ENCODE data around the gene MBD2.
A peak's percentile ranks its signal among the peaks of the same experiment; 100 is the strongest.
"Not testable (repeated sequence)": the region's sequence is repeated elsewhere in the genome, so short reads cannot be mapped to it uniquely, and the experiment has no call there.

The MBD2 gene

DNA sequence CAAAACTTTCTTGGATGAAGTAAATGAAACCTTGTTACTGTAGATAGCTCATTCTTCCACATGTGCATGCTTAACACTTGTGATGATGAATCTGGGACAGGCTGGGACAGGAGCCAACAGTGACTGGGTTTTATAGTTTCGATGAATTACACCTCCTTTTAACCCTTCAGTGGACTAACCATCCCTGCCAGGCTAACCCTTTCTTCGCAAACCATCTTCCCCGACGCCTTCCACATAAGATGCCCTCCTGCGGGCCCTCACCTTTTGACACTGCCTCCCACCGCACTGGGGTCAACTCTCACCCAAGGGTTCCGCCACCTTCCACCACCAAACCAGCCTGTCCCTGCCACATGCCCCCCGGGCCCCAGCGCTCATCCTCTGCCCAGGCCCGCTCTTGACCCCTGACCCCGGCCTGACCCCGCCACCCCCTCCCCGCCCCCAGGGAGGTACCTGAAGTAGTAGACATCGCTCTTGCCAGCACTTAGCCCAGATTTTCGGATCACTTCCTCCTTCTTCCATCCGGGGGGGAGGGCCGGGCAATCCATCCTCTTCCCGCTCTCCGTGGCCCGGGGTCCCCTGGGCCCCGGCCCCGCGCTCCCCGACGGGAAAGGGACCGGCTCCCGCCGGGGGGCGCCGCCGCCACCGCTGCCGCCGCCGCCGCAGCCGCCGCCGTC lies 764 bp downstream of the MBD2 start:
- CTCF ChIA-PET: interaction anchor here (0.9 to 2.2 kb wide), 18 partner anchors 10 to 169 kb away, joined by 3 to 59 read pairs (median 4); partner anchors contain the start of genes C18orf54, POLI and STARD6
- peak; percentile 57 for DNase-seq
- Mint-ChIP-seq H3K27me3 (no peaks in the 10 kb centered on the region), H3K4me3 (peak overlapping the region; percentile 86), H3K27ac (peak overlapping the region; percentile 95), H3K36me3 (peaks cover 11% of the 10 kb centered on the region), H3K9me3 (no peaks in the 10 kb centered on the region), H3K4me1 (peaks cover 52% of the 10 kb centered on the region)

DNA sequence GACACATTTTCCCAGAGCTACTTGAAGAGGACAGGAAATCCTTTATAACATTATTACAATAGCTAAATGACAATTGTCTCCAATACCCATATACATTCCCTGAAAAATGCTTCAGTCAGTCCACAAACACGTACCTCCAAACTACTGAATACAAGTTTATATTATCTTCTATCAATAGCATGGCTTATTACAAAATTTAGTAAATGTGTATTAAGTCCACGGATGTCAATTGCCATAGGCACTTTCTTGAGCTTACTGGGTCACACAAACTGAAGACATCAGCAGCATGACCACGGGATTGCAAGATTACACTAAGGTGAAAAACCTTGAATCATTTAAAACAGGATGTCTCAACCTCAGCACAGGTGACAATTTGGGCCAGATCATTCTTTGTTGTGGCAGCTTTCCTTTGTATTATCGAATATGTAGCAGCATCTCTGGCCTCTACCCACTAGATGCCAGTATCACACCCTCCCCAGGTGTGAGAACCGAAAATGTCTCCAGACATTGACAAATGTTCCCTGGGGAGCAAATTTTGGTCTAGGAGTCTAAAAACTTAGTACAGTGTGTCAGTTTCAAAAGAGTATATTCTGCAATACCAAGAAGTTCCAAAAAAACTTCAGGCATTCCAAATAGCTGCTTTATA lies 1.4 kb downstream of the MBD2 start:
- Mint-ChIP-seq H3K36me3 (peaks cover 11% of the 10 kb centered on the region), H3K27me3 (no peaks in the 10 kb centered on the region), H3K4me3 (peak overlapping the region; percentile 86), H3K4me1 (peaks cover 57% of the 10 kb centered on the region), H3K9me3 (no peaks in the 10 kb centered on the region), H3K27ac (peak overlapping the region; percentile 95)
- CTCF ChIA-PET: interaction anchor here (0.7 to 2.2 kb wide), 20 partner anchors 9 to 169 kb away, joined by 3 to 59 read pairs (median 4); partner anchors contain the start of genes C18orf54, POLI and STARD6
- peak; percentile 67 for DNase-seq

DNA sequence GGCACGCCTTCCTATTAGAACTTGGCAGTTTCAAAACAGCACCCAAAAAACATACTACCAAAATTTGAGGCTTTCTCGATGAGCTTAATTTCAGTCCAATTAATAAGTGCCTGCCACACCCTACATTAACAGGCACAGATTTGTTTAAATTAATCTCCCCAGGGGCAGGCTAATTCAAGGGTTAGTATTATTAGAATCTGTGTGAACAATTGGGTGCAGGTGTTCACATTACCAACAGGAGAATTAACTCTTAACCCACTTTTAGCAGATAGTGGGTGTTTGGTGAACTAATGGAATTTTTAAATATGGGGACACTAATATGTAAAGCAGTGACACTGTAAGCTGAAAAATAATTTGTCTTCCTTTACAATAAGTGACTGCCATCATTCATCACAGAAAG lies 4.1 kb downstream of the MBD2 start:
- DNase-seq: no peak
- Mint-ChIP-seq H3K4me3 (no peak overlapping the region), H3K27me3 (no peaks in the 10 kb centered on the region), H3K27ac (peak overlapping the region; percentile 68), H3K9me3 (no peaks in the 10 kb centered on the region), H3K4me1 (peaks cover 66% of the 10 kb centered on the region), H3K36me3 (peaks cover 11% of the 10 kb centered on the region)
- CTCF ChIA-PET: interaction anchor here (5.1 kb wide), 1 partner anchor 50 kb away, joined by 21 read pairs; no protein-coding TSS in a partner anchor

DNA sequence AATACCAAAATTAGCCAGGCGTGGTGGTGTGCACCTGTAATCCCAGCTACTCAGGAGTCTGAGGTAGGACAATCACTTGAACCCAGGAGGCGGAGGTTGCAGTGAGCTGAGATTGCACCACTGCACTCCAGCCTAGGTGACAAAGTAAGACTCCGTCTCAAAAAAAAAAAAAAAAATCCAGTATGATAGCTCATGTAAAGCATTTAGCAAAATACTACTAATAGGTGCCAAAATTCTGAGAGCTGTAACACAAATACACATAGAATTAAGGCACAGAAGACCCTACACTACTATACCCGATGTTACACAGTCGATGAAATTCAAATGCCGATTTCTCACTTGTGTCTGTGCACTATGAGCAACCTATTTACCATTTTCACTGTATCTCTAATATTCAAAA lies 5.7 kb downstream of the MBD2 start:
- not testable (repeated sequence) for DNase-seq, H3K36me3 Mint-ChIP-seq, H3K27ac Mint-ChIP-seq, H3K4me3 Mint-ChIP-seq, H3K27me3 Mint-ChIP-seq, H3K9me3 Mint-ChIP-seq
- CTCF ChIA-PET: interaction anchor here (5.1 kb wide), 1 partner anchor 52 kb away, joined by 21 read pairs; no protein-coding TSS in a partner anchor
- H3K4me1 Mint-ChIP-seq: peaks cover 64% of the 10 kb centered on the region

DNA sequence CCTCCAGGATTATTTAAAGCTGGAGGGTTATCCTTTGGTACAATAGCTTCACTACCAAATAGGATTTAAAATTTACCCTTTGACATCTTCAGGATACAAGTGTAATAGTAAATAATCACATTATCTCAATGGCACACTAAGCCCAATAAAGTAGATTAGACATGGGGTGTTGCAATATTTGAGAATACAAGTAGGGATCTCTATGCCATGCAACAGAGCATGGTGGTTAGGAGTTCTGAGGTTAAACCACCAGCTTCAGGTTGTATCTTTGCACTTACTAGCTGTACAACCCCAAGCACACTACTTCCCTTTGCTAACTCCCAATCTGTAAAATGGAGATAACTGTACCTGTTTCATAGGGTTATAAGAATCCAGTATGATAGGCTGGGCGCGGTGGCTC lies 6.2 kb downstream of the MBD2 start:
- no peak overlapping the region for H3K27ac Mint-ChIP-seq

DNA sequence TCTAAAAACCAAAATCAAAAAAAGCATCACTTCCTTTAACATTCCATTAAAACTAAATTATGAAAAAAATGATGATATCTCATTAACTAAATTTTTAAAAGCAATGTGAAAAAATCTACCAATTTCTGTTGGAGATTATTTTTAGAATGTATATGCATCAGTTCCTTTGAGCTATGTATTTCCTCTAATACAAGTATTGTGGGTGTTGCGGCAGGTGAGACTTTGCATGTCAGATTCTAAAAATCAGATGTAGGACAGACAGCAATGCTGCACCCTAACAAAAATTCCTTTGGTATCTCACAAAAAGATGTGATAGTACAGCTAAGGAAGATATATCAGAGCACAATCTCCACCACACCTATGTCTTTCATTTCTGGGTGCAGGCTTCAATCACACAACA lies 6.8 kb downstream of the MBD2 start:
- Mint-ChIP-seq H3K27me3 (no peaks in the 10 kb centered on the region), H3K9me3 (no peaks in the 10 kb centered on the region), H3K36me3 (peaks cover 10% of the 10 kb centered on the region), H3K27ac (no peak overlapping the region), H3K4me3 (no peak overlapping the region), H3K4me1 (peaks cover 55% of the 10 kb centered on the region)
- no peak for DNase-seq
- CTCF ChIA-PET: interaction anchor here (0.6 to 5.1 kb wide), 4 partner anchors 14 to 92 kb away, joined by 3 to 21 read pairs (median 3); no protein-coding TSS in a partner anchor

More for the DNA sequence above, 6.2 kb downstream of the MBD2 start:
- CTCF ChIA-PET: interaction anchor here (0.6 to 5.1 kb wide), 4 partner anchors 15 to 93 kb away, joined by 3 to 21 read pairs (median 3); no protein-coding TSS in a partner anchor
- Mint-ChIP-seq H3K9me3 (no peaks in the 10 kb centered on the region), H3K4me3 (no peak overlapping the region), H3K36me3 (peaks cover 10% of the 10 kb centered on the region), H3K27me3 (no peaks in the 10 kb centered on the region), H3K4me1 (peaks cover 61% of the 10 kb centered on the region)
- DNase-seq: no peak

DNA sequence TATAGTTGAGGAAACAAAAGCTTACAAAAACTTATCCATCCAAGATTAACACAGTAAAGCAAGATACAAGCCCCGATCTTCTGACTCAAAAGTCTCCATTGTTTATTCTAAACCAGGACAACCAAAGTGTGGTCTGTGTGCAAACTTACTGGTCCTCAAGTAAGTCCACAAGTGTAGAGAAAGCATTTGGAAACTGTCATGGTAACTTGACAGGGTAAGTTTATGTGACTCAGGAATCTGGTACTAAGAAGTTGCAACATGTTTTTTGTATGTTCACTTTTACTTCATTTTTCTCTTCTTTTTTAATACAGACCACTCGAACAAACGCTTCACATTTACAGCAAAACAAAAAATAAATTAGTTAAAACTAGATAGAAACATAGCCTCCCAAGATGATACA lies 9.4 kb downstream of the MBD2 start:
- Mint-ChIP-seq H3K4me3 (no peak overlapping the region), H3K27me3 (no peaks in the 10 kb centered on the region), H3K36me3 (peaks cover 6% of the 10 kb centered on the region), H3K4me1 (peaks cover 49% of the 10 kb centered on the region), H3K9me3 (no peaks in the 10 kb centered on the region), H3K27ac (no peak overlapping the region)
- DNase-seq: no peak
- CTCF ChIA-PET: no interaction called here

DNA sequence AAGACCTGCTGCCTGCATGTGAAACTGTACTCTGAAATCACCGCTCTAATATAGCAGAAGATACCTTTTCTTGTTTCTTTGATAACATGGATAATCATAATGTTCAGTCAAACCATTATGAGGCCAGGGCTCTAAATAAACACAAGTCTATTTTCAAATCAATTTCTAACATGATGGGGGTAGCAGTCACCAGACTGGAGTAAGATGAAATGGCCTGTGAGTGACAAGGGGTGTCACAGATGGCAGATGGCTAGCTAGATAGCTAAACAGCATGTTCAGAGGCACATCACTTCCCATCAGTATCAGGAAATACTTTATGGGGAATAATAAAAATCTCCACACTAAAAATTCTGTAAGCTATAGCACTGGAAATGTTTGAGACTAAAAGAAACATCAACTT lies 14.0 kb downstream of the MBD2 start:
- Mint-ChIP-seq H3K27me3 (no peaks in the 10 kb centered on the region), H3K4me3 (no peak overlapping the region), H3K36me3 (no peaks in the 10 kb centered on the region), H3K27ac (no peak overlapping the region), H3K9me3 (no peaks in the 10 kb centered on the region), H3K4me1 (peaks cover 48% of the 10 kb centered on the region)
- CTCF ChIA-PET: no interaction called here
- DNase-seq: no peak

DNA sequence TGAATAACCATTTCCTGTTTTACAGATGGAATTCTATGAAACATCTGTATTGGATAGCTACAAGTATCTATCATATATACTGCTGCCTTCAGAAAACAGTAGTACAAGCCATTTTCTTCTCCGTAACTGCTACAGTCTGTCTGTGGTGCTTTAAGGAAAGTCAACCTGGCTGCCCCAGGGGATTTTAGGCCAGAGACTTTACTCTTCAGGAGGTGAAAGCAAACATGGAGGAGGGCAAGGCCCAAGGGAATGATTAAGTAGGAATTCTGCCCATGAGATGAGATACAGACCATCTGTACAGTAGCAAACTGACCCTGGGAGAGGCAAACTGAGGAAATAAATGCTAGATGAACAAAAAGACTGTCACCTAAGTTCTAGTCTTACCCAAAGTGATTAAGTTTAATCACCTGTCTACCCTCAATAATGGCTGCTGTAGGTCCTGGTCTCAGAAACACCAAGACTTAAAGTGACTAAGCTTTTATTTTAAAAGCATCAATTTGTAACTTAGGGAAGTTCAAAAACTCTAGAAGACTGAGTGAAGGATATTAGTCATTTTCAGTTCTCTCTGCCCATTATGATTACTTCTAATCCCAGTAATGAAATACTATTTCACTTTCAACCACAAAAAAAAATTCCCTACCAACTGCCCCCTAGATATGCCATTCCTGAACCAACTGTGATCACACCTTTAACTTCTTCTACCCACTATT lies 14.8 kb downstream of the MBD2 start:
- Mint-ChIP-seq H3K36me3 (no peaks in the 10 kb centered on the region), H3K4me1 (peaks cover 42% of the 10 kb centered on the region), H3K27ac (peak overlapping the region; percentile 22), H3K4me3 (no peak overlapping the region), H3K27me3 (no peaks in the 10 kb centered on the region), H3K9me3 (no peaks in the 10 kb centered on the region)
- CTCF ChIA-PET: no interaction called here
- no peak for DNase-seq

DNA sequence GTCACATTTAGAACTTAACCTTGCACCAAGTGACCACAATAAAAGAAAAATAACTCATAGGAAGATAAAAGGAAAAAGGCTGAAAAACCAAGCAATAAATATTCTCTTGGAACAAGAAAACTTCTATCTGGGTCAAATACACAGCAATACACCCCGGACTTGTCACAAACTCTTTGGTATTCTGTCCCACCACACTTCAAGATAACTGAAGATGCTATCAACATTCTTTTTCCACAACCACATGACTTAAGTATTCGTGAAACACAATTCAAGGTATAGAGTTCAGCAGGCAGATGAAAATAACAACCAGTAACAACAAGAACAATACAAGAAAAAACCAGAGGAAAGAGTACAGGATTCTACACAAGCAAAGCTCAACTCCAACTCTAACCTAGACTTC lies 18.0 kb downstream of the MBD2 start:
- Mint-ChIP-seq H3K36me3 (peaks cover 11% of the 10 kb centered on the region), H3K4me3 (no peak overlapping the region), H3K9me3 (no peaks in the 10 kb centered on the region), H3K27me3 (no peaks in the 10 kb centered on the region), H3K27ac (no peak overlapping the region), H3K4me1 (peaks cover 34% of the 10 kb centered on the region)
- no peak for DNase-seq
- CTCF ChIA-PET: interaction anchor here (1.5 kb wide), 1 partner anchor 64 kb away, joined by 10 read pairs; the partner anchor contains the start of gene POLI

DNA sequence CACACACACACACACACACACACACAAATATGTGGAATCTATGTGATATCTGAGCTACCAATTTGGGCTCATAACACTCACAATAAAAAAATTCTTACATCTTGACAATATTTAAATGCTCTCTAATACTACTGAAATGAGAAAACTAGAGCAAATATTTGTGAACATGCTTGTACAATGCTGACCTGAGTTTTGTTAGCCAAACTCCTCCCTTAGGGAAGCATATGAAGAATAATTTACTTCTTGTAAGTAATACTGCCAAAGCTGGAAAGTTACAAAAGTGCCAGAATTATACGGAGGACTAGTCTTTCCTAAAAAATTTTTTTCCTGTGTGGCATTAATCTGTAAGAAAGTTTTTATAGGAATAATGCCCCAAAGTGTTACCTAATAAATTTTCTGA lies 18.5 kb downstream of the MBD2 start:
- CTCF ChIA-PET: no interaction called here
- Mint-ChIP-seq H3K27ac (no peak overlapping the region), H3K4me1 (peaks cover 31% of the 10 kb centered on the region)

DNA sequence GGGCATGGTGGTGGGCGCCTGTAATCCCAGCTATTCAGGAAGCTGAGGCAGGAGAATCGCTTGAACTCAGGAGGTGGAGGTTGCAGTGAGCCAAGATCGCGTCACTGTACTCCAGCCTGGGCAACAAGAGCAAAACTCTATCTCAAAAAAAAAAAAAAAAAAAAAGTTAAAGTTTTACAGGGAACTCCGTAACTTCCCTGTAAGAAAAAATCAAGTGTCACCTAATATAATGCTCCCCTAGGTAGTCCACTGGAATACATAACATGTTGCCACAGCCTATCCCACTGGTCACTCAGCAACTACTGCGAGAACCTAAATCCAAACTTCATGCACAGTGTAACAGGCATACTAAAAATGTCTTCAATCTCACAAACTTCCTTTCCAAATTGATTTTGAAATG lies 19.0 kb downstream of the MBD2 start:
- H3K36me3 Mint-ChIP-seq: peaks cover 17% of the 10 kb centered on the region
- H3K9me3 Mint-ChIP-seq, CTCF ChIA-PET, H3K4me3 Mint-ChIP-seq, H3K27me3 Mint-ChIP-seq, DNase-seq, H3K27ac Mint-ChIP-seq: not testable (repeated sequence)
- H3K4me1 Mint-ChIP-seq: peaks cover 30% of the 10 kb centered on the region

More for the DNA sequence above, 18.5 kb downstream of the MBD2 start:
- no peaks in the 10 kb centered on the region for H3K27me3 Mint-ChIP-seq
- peaks cover 15% of the 10 kb centered on the region for H3K36me3 Mint-ChIP-seq
- H3K9me3 Mint-ChIP-seq: no peaks in the 10 kb centered on the region
- no peak overlapping the region for H3K4me3 Mint-ChIP-seq
- no peak for DNase-seq

DNA sequence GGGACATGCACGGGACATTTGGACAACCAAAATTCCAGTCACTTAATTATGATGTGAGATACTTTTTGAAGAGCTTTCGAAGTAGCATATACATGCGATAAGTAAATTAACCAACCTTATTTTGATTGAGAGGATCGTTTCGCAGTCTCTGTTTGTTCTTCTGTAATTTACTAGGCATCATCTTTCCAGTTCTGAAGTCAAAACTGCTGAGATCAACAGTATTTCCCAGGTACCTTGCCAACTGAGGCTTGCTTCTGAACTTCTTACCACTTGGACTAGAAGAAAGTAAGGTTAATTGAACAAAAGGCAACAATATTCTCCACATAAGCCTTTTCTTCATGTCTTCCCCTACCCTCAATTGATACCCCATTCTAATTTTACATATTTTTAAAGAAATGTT lies 19.6 kb downstream of the MBD2 start:
- Mint-ChIP-seq H3K27me3 (no peaks in the 10 kb centered on the region), H3K4me1 (peaks cover 24% of the 10 kb centered on the region), H3K27ac (no peak overlapping the region), H3K9me3 (no peaks in the 10 kb centered on the region), H3K36me3 (peaks cover 19% of the 10 kb centered on the region), H3K4me3 (no peak overlapping the region)
- no peak for DNase-seq
- CTCF ChIA-PET: no interaction called here

DNA sequence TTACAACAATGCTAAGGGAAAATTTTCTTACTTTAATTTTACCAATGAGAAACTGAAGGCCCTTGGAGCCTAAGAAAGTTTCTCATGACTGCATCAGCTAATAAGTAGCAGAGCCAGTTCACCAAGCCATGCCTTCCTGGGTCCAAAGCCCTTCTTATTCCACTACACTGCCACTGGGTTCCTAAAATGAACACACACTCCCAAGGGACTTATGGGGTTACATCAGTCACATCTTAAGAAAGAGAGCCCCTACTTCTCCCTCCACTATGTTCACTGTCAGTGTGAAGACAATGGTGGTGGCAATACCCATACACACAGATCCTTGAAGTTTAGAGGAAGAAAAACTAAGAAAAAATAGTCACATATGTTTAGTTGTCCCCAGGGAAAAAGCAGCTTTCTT lies 20.6 kb downstream of the MBD2 start:
- H3K36me3 Mint-ChIP-seq: peaks cover 27% of the 10 kb centered on the region
- H3K27me3 Mint-ChIP-seq: no peaks in the 10 kb centered on the region
- H3K4me1 Mint-ChIP-seq: peaks cover 19% of the 10 kb centered on the region
- H3K27ac Mint-ChIP-seq: no peak overlapping the region
- CTCF ChIA-PET: interaction anchor here (0.5 to 0.7 kb wide), 2 partner anchors 14 to 19 kb away, joined by 3 read pairs; no protein-coding TSS in a partner anchor
- no peak for DNase-seq
- no peaks in the 10 kb centered on the region for H3K9me3 Mint-ChIP-seq
- no peak overlapping the region for H3K4me3 Mint-ChIP-seq
